ENCODE data around the gene CD84.

CD84 gene

GRCh38 chr1:160622501-160623226 lies 43.4 kb upstream of the CD84 start:
- peaks cover 16% of the 10 kb centered on the region; the same call in 1 of the 2 replicates for H3K9me3 ChIP-seq
- H4K20me1 ChIP-seq: no peaks in the 10 kb centered on the region
- peak overlapping the region; percentile 95 for H3K4me2 ChIP-seq
- no peak for TF ChIP-seq Cebpa-rat (IDR thresholded peaks at IDR 0.05)
- H3K27me3 ChIP-seq: no peaks in the 10 kb centered on the region
- peaks cover 92% of the 10 kb centered on the region for H3K4me1 ChIP-seq
- peak overlapping the region; percentile 95 for H3K27ac ChIP-seq
- H3K9ac ChIP-seq: peak overlapping the region; percentile 81
- peak overlapping the region; percentile 44 for H3K4me3 ChIP-seq
- peaks cover 72% of the 10 kb centered on the region for H3K36me3 ChIP-seq

DNA sequence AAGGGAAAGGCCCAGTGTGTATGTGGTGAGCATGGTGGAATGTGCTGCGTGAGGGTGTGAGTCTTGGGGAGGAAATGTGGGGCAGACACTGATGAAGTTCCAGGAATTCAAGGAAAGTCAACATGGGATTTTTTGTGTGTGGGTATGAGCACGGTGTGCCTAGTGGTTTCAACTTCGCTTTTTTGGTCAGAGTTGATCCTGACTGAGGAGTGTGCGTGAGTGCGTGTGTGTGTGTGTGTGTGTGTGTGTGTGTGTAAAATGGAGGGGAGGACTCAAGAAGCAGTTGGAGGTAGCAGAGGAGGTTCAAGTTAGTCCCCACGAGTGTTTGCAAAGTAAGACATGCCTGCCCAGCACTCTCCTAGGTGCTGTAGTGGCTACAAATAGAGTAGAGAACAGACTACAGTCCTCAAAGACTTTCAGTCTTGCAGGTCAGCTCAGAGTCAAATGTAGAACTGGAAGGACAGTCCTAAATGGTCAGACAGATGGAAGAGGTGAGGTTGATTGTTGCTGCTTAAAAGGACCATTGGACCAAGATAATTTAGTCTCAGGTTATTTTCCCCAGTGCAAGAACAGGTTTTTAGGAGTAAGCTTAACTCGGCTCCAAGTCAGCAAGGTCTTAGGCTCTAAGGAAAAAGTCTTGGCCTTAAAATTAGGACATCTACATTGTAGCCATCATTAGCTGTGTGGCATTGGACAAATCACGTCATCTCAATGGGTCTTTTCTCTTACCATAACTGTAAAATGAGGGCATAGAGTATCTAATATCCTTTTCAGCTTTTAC lies 42.5 kb upstream of the CD84 start:
- H3K4me1 ChIP-seq: peaks cover 92% of the 10 kb centered on the region
- no peak overlapping the region for H3K9ac ChIP-seq
- peak overlapping the region; percentile 95 for H3K27ac ChIP-seq
- peaks cover 72% of the 10 kb centered on the region for H3K36me3 ChIP-seq
- H3K9me3 ChIP-seq: peaks cover 16% of the 10 kb centered on the region; the same call in 1 of the 2 replicates
- H4K20me1 ChIP-seq: no peaks in the 10 kb centered on the region
- no peak overlapping the region for H3K4me3 ChIP-seq
- no peak for TF ChIP-seq Cebpa-rat (IDR thresholded peaks at IDR 0.05)
- H3K27me3 ChIP-seq: no peaks in the 10 kb centered on the region
- H3K4me2 ChIP-seq: peak overlapping the region; percentile 95

DNA sequence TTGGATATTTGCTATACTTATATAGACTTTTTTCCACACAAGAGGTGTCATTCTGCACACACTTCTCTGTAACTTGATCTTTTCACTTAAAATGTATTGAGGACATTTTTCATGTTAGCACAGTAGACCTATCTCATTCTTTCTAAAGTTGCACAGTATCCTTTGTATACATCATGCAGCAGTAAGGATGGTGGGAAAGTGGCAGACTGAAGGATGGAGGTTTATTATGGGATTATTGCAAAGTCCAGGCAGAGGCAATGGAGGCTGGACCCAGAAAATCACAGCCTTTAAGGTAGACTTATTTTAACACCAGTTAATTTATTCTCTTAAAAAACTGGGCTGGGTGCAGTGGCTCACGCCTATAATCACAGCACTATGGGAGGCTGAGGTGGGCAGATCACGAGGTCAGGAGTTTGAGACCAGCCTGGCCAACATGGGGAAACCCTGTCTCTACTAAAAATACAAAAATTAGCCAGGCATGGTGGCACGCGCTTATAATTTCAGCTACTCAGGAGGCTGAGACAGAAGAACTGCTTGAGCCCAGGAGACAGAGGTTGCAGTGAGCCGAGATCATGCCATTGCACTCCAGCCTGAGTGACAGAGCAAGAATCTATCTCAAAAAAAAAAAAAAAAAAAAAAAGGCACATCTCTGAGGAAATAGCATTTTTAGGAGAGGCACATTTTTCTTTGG lies 41.8 kb upstream of the CD84 start:
- H3K4me3 ChIP-seq: no peak overlapping the region
- H3K27me3 ChIP-seq: no peaks in the 10 kb centered on the region
- H3K27ac ChIP-seq: peak overlapping the region; percentile 95; the same call in 1 of the 2 replicates
- H4K20me1 ChIP-seq: no peaks in the 10 kb centered on the region
- no peak overlapping the region for H3K9ac ChIP-seq
- peaks cover 87% of the 10 kb centered on the region for H3K4me1 ChIP-seq
- H3K4me2 ChIP-seq: peak overlapping the region; percentile 95
- H3K9me3 ChIP-seq: peaks cover 16% of the 10 kb centered on the region; the same call in 1 of the 2 replicates
- no peak for TF ChIP-seq Cebpa-rat (IDR thresholded peaks at IDR 0.05)
- peaks cover 76% of the 10 kb centered on the region for H3K36me3 ChIP-seq

GRCh38 chr1:160619742-160620277 lies 40.5 kb upstream of the CD84 start:
- H3K36me3 ChIP-seq: peaks cover 87% of the 10 kb centered on the region
- no peak overlapping the region; the same call in 1 of the 2 replicates for H3K4me2 ChIP-seq
- H3K9me3 ChIP-seq: peaks cover 16% of the 10 kb centered on the region; the same call in 1 of the 2 replicates
- no peaks in the 10 kb centered on the region for H3K27me3 ChIP-seq
- peak overlapping the region; percentile 8; the same call in 1 of the 2 replicates for H3K27ac ChIP-seq
- 0 out of 2 replicates have a peak overlapping the region, but pooled peaks have one; percentile 9 for H3K4me3 ChIP-seq
- H3K9ac ChIP-seq: no peak overlapping the region
- H3K4me1 ChIP-seq: peaks cover 74% of the 10 kb centered on the region
- H4K20me1 ChIP-seq: no peaks in the 10 kb centered on the region
- no peak for TF ChIP-seq Cebpa-rat (IDR thresholded peaks at IDR 0.05)

- Histone ChIP-seq H3K4me2 (peak overlapping the region; percentile 11), H3K9ac (no peak overlapping the region), H3K27ac (peak overlapping the region; percentile 39), H4K20me1 (no peaks in the 10 kb centered on the region), H3K4me1 (peaks cover 70% of the 10 kb centered on the region), H3K36me3 (peaks cover 97% of the 10 kb centered on the region), H3K27me3 (no peaks in the 10 kb centered on the region), H3K4me3 (no peak overlapping the region), H3K9me3 (peaks cover 16% of the 10 kb centered on the region; the same call in 1 of the 2 replicates)
- no peak for TF ChIP-seq Cebpa-rat (IDR thresholded peaks at IDR 0.05)
Measured at GRCh38 chr1:160618763-160619274, 39.5 kb upstream of the CD84 start.

- Histone ChIP-seq H3K36me3 (peaks cover 97% of the 10 kb centered on the region), H4K20me1 (no peaks in the 10 kb centered on the region), H3K4me1 (peaks cover 65% of the 10 kb centered on the region), H3K4me2 (peak overlapping the region; percentile 11; the same call in 1 of the 2 replicates), H3K9me3 (peaks cover 16% of the 10 kb centered on the region; the same call in 1 of the 2 replicates), H3K27me3 (no peaks in the 10 kb centered on the region), H3K9ac (no peak overlapping the region), H3K27ac (peak overlapping the region; percentile 39), H3K4me3 (no peak overlapping the region)
- TF ChIP-seq Cebpa-rat (IDR thresholded peaks at IDR 0.05): no peak
Measured at GRCh38 chr1:160618327-160618726, 39.0 kb upstream of the CD84 start.

- peaks cover 60% of the 10 kb centered on the region for H3K4me1 ChIP-seq
- peaks cover 97% of the 10 kb centered on the region for H3K36me3 ChIP-seq
- no peak overlapping the region for H3K9ac ChIP-seq
- H3K27me3 ChIP-seq: no peaks in the 10 kb centered on the region
- no peak overlapping the region for H3K4me3 ChIP-seq
- H3K27ac ChIP-seq: no peak overlapping the region
- H3K9me3 ChIP-seq: peaks cover 16% of the 10 kb centered on the region; the same call in 1 of the 2 replicates
- no peak overlapping the region for H3K4me2 ChIP-seq
- TF ChIP-seq Cebpa-rat (IDR thresholded peaks at IDR 0.05): no peak
- no peaks in the 10 kb centered on the region for H4K20me1 ChIP-seq
Measured at GRCh38 chr1:160615660-160616059, 36.4 kb upstream of the CD84 start.

- H3K9ac ChIP-seq: no peak overlapping the region
- no peaks in the 10 kb centered on the region for H3K27me3 ChIP-seq
- peaks cover 63% of the 10 kb centered on the region for H3K4me1 ChIP-seq
- H3K36me3 ChIP-seq: peaks cover 97% of the 10 kb centered on the region
- H3K4me3 ChIP-seq: no peak overlapping the region
- no peak overlapping the region for H3K27ac ChIP-seq
- TF ChIP-seq Cebpa-rat (IDR thresholded peaks at IDR 0.05): no peak
- no peak overlapping the region for H3K4me2 ChIP-seq
- H4K20me1 ChIP-seq: no peaks in the 10 kb centered on the region
- peaks cover 7% of the 10 kb centered on the region; the same call in 1 of the 2 replicates for H3K9me3 ChIP-seq
Measured at GRCh38 chr1:160614410-160614809, 35.1 kb upstream of the CD84 start.

- H3K4me1 ChIP-seq: peaks cover 63% of the 10 kb centered on the region
- H3K9ac ChIP-seq: no peak overlapping the region
- no peak overlapping the region for H3K4me3 ChIP-seq
- no peak for TF ChIP-seq Cebpa-rat (IDR thresholded peaks at IDR 0.05)
- H3K36me3 ChIP-seq: peaks cover 97% of the 10 kb centered on the region
- H3K27me3 ChIP-seq: no peaks in the 10 kb centered on the region
- no peaks in the 10 kb centered on the region for H3K9me3 ChIP-seq
- H3K27ac ChIP-seq: peak overlapping the region; percentile 29; the same call in 1 of the 2 replicates
- H4K20me1 ChIP-seq: no peaks in the 10 kb centered on the region
- H3K4me2 ChIP-seq: no peak overlapping the region
Measured at GRCh38 chr1:160612613-160613218, 33.4 kb upstream of the CD84 start.

Data from BLaER1 (cell line).